Keratinocyte (primary cell): ENCODE results near the gene EXOC3.

Experiments
- CTCF ChIP-seq, 3 experiments: IDR thresholded peaks in 1 of 3; conservative IDR thresholded peaks in 1 of 3; optimal IDR thresholded peaks in 1 of 3; 2 replicates in 2 of 3; 3 replicates in 1 of 3; pipeline versions ENCODE3 to v1.5.1; 2011; ENCODE audit warnings: low read length in 3 of 3, mild to moderate bottlenecking in 3 of 3, moderate library complexity in 2 of 3, control low read depth in 1 of 3, inconsistent platforms in 1 of 3; ENCODE audit not compliant: insufficient read depth in 2 of 3; ENCODE audit errors: extremely low read depth in 1 of 3
- EZH2 ChIP-seq: IDR thresholded peaks from one replicate; pipeline ENCODE4 v1.6.1; 2012; ENCODE audit warnings: inconsistent platforms, mild to moderate bottlenecking, low read length, moderate library complexity

GRCh38 chr5:490116-491106 is 47.4 kb downstream of the EXOC3 start:
- TF ChIP-seq CTCF (optimal IDR thresholded peaks at IDR 0.05 in 1 of 3, IDR thresholded peaks at IDR 0.05 in 1 of 3, conservative IDR thresholded peaks at IDR 0.05 in 1 of 3; ENCODE audit: extremely low read depth in 1 of 3, insufficient read depth in 2 of 3, low read length in 3 of 3), result no peak
- TF ChIP-seq EZH2, result no peak
